Peyer's patch (tissue), 4 donors: ENCODE measurements around the gene NDRG2. TPM values are rescaled to one million over a fixed set of nuclear protein-coding genes. Genes with fewer than 3 reads are reported as not detected.
A peak's percentile ranks its signal among the peaks of the same experiment; 100 is the strongest.

ENCODE experiments used
- DNase-seq, 3 donors: peaks; one replicate each; pipeline ENCODE4 v3.0.0-alpha.2; 2017 to 2019
- H3K27ac ChIP-seq, 4 donors: fragments of 200-600 bp; sonication (generic); one replicate each; pipeline ENCODE4 v1.5.1; 2016 to 2019
- H3K27me3 ChIP-seq, 2 donors: fragments of 200-600 bp; sonication (generic); one replicate each; pipeline ENCODE4 v1.5.1; 2019
- H3K36me3 ChIP-seq, 3 donors: fragments of 200-600 bp; sonication (generic); one replicate each; pipeline ENCODE4 v1.5.1; 2016 to 2019
- H3K4me1 ChIP-seq, 4 donors: fragments of 200-600 bp; sonication (generic); one replicate each; pipeline ENCODE4 v1.5.1; 2016 to 2019
- H3K4me3 ChIP-seq, 4 donors: fragments of 200-600 bp; sonication (generic); 1 replicate in 3 of 4; 2 replicates in 1 of 4; pipeline ENCODE4 v1.5.1; 2016 to 2019; ENCODE audit warnings: mild to moderate bottlenecking in 1 of 4
- H3K9me3 ChIP-seq, 4 donors: fragments of 200-600 bp; sonication (generic); one replicate each; pipeline ENCODE4 v1.5.1; 2016 to 2019; ENCODE audit warnings: mild to moderate bottlenecking in 1 of 4
- POLR2A ChIP-seq, 2 donors: fragments of 450-650 bp; IDR thresholded peaks; one replicate each; pipeline ENCODE4 v1.5.1; 2017; ENCODE audit warnings: antibody characterized with exemption in 2 of 2, mild to moderate bottlenecking in 2 of 2, moderate library complexity in 2 of 2
- total RNA-seq, 4 donors: library from RNA; depleted of rRNA; stranded (reverse); fragments of >200 nt; gene quantifications; one replicate each; pipeline ENCODE4 v1.1.0, GENCODE V29; 2016
- TF ChIP-seq, protein P1 (sequence below), 6 experiments: fragments of 450-650 bp in 4 of 6; fragments of 200-600 bp in 2 of 6; sonication (generic) in 1 of 6; IDR thresholded peaks; one replicate each; pipeline ENCODE4 v1.5.1; 2017 to 2019; ENCODE audit warnings: antibody characterized with exemption in 6 of 6, mild to moderate bottlenecking in 3 of 6, moderate library complexity in 1 of 6

NDRG2 gene
- total RNA-seq, 4 donors from 2014 or later: 85.6 to 137 (median 127) TPM

- Histone ChIP-seq H3K36me3 (no peaks in the 10 kb centered on the region), H3K4me3 (no peak overlapping the region), H3K27ac (no peak overlapping the region), H3K4me1 (peaks cover 0 to 4% (median 0%) of the 10 kb centered on the region in 4 donors), H3K27me3 (no peaks in the 10 kb centered on the region), H3K9me3 (no peaks in the 10 kb centered on the region)
- no peak for TF ChIP-seq POLR2A (IDR thresholded peaks at IDR 0.05)
- TF ChIP-seq, protein P1, sequence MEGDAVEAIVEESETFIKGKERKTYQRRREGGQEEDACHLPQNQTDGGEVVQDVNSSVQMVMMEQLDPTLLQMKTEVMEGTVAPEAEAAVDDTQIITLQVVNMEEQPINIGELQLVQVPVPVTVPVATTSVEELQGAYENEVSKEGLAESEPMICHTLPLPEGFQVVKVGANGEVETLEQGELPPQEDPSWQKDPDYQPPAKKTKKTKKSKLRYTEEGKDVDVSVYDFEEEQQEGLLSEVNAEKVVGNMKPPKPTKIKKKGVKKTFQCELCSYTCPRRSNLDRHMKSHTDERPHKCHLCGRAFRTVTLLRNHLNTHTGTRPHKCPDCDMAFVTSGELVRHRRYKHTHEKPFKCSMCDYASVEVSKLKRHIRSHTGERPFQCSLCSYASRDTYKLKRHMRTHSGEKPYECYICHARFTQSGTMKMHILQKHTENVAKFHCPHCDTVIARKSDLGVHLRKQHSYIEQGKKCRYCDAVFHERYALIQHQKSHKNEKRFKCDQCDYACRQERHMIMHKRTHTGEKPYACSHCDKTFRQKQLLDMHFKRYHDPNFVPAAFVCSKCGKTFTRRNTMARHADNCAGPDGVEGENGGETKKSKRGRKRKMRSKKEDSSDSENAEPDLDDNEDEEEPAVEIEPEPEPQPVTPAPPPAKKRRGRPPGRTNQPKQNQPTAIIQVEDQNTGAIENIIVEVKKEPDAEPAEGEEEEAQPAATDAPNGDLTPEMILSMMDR (IDR thresholded peaks at IDR 0.05): no peak
- no peak for DNase-seq
Observed at GRCh38 chr14:21003788-21004346, 21.0 kb downstream of the NDRG2 start.

GRCh38 chr14:21001218-21001617 lies 23.6 kb downstream of the NDRG2 start:
- Histone ChIP-seq H3K27ac (no peak overlapping the region), H3K4me3 (no peak overlapping the region), H3K4me1 (peaks cover 0 to 12% (median 0%) of the 10 kb centered on the region in 4 donors), H3K9me3 (no peaks in the 10 kb centered on the region), H3K27me3 (no peaks in the 10 kb centered on the region), H3K36me3 (peaks cover 0 to 9% (median 0%) of the 10 kb centered on the region in 3 donors)
- TF ChIP-seq, protein P1 (IDR thresholded peaks at IDR 0.05): no peak
- TF ChIP-seq POLR2A (IDR thresholded peaks at IDR 0.05): no peak
- DNase-seq: no peak

- Histone ChIP-seq H3K36me3 (peaks cover 0 to 26% (median 0%) of the 10 kb centered on the region in 3 donors), H3K4me3 (no peak overlapping the region), H3K27me3 (no peaks in the 10 kb centered on the region), H3K9me3 (no peaks in the 10 kb centered on the region), H3K4me1 (peaks cover 0 to 19% (median 0%) of the 10 kb centered on the region in 4 donors), H3K27ac (peak overlapping the region in 1 of 4 donors; percentile 32)
- TF ChIP-seq, protein P1 (IDR thresholded peaks at IDR 0.05): no peak
- no peak for DNase-seq
Observed at GRCh38 chr14:20999591-20999990, 25.3 kb downstream of the NDRG2 start.

- DNase-seq: peak in 2 of 3 donors; percentile 65 to 66
- H3K4me1 ChIP-seq: peaks cover 0 to 19% (median 0%) of the 10 kb centered on the region in 4 donors
- peaks cover 0 to 33% (median 0%) of the 10 kb centered on the region in 3 donors for H3K36me3 ChIP-seq
- H3K4me3 ChIP-seq: no peak within 1 kb of the TSS
- no peaks in the 10 kb centered on the region for H3K27me3 ChIP-seq
- peak within 1 kb of the TSS in 1 of 4 donors; percentile 32 for H3K27ac ChIP-seq
- H3K9me3 ChIP-seq: no peaks in the 10 kb centered on the region
- TF ChIP-seq POLR2A (IDR thresholded peaks at IDR 0.05): peak in 1 of 2 donors; percentile 25
- TF ChIP-seq, protein P1 (IDR thresholded peaks at IDR 0.05): no peak
Observed at GRCh38 chr14:20998674-20999366, 26.0 kb downstream of the NDRG2 start, which contains the start of gene SLC39A2. Gene SLC39A2, plus strand, starts transcription at chr14:20999293. Its CDS starts 154 bp downstream, at chr14:20999447.

DNA sequence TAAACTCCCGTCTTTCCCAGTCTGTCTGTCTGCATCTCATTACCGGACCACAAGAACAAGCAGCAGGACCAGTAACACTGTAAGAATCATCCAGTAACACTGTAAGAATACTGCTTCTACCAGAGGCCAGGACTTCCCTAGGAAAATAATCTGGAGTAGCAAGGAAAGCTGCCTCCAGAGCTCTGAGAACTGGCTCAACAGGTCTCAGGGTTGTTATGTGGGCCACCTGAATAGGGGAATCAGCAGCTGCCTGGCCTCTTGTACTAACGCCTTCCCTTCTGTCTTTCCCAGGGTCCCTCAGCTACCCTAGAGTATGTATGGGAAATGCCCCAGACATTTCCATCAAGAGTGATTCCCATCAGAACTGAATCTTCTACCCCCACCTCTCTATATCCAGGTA lies 26.7 kb downstream of the NDRG2 start:
- H3K4me1 ChIP-seq: peaks cover 0 to 19% (median 0%) of the 10 kb centered on the region in 4 donors
- H3K36me3 ChIP-seq: peaks cover 0 to 40% (median 0%) of the 10 kb centered on the region in 3 donors
- no peaks in the 10 kb centered on the region for H3K9me3 ChIP-seq
- H3K27me3 ChIP-seq: no peaks in the 10 kb centered on the region
- DNase-seq: no peak
- H3K27ac ChIP-seq: no peak overlapping the region
- TF ChIP-seq POLR2A (IDR thresholded peaks at IDR 0.05): no peak
- TF ChIP-seq, protein P1 (IDR thresholded peaks at IDR 0.05): no peak
- no peak overlapping the region for H3K4me3 ChIP-seq
